ENCODE results near the gene TGFA.

- TF ChIP-seq, protein P1, sequence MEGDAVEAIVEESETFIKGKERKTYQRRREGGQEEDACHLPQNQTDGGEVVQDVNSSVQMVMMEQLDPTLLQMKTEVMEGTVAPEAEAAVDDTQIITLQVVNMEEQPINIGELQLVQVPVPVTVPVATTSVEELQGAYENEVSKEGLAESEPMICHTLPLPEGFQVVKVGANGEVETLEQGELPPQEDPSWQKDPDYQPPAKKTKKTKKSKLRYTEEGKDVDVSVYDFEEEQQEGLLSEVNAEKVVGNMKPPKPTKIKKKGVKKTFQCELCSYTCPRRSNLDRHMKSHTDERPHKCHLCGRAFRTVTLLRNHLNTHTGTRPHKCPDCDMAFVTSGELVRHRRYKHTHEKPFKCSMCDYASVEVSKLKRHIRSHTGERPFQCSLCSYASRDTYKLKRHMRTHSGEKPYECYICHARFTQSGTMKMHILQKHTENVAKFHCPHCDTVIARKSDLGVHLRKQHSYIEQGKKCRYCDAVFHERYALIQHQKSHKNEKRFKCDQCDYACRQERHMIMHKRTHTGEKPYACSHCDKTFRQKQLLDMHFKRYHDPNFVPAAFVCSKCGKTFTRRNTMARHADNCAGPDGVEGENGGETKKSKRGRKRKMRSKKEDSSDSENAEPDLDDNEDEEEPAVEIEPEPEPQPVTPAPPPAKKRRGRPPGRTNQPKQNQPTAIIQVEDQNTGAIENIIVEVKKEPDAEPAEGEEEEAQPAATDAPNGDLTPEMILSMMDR (IDR thresholded peaks at IDR 0.05), result no peak
- no peak for TF ChIP-seq POLR2A (IDR thresholded peaks at IDR 0.05)
Observed at GRCh38 chr2:70496819-70497218, 56.8 kb downstream of the TGFA start.

Data from body of pancreas (tissue), 4 donors.